T follicular helper cell (primary cell): Measurements from ENCODE around the gene ACSS1.

ENCODE experiments used
- DNase-seq: peaks from one replicate; pipeline ENCODE4 v3.0.0-alpha.2; 2020; ENCODE audit warnings: low read depth
- total RNA-seq, 2 experiments: gene quantifications; one replicate each; lab custom pipeline; 2026; lab: John Stamatoyannopoulos, UW

The ACSS1 gene
- total RNA-seq = 23.6 to 97.5 reads per million in 2 experiments

DNA sequence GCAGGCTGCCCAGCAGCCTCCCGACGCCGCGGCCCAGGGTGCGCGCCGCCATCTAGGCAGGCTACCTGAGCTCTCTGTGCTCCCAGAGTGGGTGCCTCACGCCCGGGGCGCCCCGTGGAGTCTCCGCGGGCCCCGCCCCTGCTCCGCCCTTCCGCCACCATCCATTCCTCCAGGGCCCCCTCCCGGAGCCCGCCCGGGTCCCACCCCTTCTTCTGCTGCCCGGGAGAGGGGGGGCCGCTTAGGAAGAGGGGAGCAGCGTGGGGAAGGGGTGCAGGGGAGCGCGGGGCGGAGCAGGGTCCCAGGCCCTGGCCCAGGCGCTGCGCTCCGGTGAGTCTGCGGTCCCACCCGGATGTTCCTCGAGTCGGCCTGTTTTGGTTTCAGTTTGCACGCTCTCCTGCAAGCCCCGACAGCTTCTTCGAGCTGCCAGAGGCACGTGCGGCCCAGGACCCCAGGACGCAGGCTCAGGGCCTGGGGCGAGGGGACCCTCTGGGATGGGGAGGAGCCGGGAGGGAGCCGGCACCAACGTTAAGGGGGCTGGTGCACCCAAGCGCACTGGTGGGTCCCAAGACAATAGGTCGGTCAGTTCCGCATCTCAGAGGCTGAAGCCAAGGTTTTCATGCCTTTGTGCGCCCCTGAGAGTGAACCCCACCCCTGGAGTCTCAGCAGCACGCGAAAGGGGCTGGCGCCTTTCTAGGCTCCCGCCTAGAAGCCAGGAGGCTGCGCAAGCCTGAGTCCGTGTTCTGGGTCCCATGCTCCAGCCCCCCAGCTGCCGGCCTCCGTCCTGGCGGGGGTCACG, at the start of gene ACSS1:
Gene ACSS1, minus strand, starts transcription at position 89 of the 796 bp plus-strand sequence. Its CDS starts 37 bp downstream, at position 52.
- DNase-seq = peak; percentile 58

DNA sequence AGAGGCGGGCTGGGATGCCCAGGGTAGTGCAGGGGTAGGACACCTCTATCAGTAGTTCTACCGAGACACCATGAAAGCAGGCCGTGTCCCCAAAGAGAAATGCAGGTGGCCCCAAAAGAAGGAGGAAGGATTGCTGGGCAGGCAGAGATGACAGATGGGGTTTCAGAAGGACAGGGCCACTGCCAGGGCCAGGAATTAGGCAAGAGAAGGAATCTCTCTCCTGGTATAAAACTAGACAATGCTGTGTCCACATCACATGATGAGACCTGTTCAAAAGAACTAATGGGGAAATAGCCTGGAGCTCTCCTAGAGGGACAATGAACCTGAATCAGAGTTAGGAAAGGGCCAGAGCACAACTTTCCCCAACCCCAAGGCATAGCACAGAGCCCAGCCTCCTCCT, 45.6 kb upstream of the ACSS1 start:
- DNase-seq = no peak

DNA sequence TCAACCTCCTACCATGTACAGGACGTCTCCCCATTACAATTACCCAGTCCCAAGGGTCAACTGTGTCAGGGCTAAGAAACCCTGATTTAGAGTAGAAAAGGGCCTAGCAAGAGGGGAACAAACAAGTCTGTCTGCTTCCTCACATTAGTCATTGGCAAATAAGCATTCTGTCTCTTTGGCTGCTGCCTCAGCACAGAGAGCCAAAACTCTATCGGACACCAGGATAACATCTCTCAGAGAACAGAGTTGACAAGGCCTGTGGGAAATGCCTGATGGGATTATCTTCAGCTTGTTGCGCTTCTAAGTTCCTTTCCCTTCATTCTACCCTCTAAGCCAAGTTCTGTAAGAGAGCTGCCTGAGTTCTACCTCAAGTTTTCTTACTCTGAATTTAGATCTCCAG, 43.0 kb upstream of the ACSS1 start:
- DNase-seq = no peak

DNA sequence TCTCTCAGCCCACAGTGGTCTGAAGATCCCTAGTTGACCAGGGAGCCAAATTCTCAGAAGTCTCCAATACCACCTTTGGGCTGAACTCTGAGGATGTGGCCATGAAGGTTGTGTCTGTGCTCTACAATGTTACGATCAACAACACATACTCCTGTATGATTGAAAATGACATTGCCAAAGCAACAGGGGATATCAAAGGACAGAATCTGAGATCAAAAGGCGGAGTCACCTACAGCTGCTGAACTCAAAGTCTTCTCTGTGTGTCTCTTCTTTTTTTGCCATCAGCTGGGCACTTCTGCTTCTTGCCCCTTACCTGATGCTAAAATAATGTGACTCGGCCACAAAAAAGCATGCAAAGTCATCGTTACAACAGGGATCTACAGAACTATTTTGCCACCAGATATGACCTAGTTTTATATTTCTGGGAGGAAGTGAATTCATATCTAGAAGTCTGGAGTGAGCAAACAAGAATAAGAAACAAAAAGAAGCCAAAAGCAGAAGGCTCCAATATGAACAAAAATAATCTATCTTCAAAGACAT, 41.7 kb upstream of the ACSS1 start:
- no peak for DNase-seq

DNA sequence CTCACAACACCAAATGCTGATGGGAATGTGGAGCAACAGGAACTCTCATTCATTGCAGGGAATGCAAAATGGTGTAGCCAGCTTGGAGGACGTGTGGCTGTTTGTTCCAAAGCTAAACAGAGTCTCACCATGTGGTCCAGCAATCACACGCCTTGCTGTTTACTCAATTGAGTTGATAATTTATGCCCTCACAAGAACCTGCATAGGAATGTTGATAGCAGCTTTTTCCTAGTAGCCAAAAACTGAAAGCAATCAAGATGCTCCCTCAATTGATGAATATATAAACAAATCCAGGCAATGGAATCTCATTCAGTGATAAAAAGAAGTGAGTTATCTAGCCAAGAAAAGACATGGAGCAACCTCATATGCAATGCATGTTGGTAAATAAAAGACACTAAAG, 39.6 kb upstream of the ACSS1 start:
- DNase-seq = no peak

DNA sequence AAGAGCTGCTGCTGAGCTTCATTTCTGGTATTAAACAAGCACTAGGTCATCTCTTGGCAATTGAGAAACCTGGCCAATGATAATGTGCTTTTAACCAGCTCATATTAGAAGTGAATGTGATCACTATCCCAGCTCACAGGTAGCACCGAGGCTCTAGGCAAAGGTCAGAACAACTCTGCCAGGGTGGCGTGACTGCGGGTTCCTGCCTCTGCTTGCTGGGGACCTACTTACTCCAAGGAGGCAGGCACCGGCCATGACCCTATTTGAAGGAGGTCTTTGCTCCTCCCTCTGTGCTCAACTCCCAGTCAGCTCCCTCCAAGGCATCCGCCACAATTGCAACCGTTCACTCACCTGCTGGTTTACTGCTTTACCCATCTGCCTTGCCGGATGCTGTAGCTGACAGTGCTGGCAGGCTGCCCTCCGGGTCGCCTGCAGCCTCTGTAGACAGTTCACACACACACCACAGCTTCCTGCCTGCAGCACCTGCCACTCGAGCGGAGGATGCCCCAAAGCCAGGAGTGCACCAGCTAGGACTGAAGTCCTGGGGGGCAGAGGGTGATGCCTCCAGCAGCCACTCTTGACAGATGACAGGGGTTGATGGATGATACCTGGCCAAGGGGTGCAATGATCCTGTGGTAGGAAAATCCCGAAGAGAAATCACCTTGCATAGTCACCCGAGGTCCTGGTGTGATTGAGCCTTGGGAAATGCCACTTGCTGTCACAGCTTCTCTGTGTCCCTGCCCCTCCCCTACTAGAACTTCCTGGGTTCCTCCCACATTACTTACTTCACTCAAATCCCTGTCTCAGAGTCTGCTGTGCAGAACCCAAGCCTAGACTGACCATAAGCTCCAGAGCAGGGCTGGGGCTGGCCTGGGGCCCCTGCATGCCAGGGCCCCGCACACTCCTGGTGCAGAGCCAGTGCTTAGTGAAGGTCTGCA, 32.8 kb upstream of the ACSS1 start:
- peak; percentile 60 for DNase-seq

DNA sequence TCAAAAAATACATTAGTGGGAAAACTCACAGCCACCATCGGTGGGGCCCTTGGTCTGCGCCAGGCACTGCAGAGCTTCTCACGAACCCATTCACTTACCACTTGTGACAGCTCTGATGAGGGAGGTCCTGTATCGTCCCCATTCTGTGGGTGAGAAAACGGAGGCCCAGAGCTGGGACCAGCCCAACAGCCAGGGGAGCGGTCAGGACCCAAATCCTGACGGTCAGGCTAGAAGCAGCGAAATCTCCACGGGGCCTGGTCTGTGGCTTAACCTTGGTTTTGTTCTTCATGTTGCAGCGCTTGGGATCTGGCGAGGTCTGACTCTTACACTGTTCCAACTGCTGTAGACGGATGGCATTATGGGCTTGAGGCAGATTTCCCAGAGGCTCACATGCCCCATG, 31.7 kb upstream of the ACSS1 start:
- DNase-seq = no peak

DNA sequence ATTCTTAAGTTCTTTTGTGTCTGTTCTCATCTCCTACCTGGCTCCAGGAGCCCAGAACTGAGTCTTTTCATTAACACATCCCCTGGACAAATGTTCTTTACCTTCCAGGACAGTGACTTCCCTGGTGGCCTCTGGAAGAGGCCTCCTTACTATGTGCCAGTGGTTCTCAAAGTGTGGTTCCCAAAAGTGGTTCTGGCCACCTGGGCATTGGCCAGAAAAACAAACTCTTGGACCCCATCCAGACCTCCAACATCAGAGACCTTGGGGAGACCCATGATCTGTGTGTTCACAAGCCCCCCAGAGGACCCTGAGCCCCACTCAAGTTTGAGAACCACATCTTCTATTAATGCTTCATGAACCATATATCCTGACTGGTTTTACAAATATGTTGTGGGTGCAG, 31.2 kb upstream of the ACSS1 start:
- DNase-seq = no peak

DNA sequence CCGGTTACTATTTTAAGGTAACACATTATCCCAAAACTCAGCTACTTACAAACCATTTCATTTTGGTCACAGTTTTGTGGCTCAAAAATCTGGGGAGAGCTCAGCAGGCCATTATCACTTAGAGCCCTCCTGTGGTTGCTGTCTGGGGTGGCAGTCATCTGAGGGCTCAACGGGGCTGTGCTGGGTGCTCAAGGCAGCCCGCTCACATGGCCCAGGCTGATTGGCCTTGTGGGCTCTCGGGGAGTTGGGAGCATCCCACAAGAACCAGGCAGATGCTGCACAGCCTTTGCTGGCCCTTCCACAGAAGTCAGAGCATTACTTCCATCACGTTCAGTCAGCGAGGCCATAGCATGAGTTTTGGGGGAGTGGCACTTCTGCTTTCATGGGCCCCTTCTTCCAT, 30.3 kb upstream of the ACSS1 start:
- no peak for DNase-seq

DNA sequence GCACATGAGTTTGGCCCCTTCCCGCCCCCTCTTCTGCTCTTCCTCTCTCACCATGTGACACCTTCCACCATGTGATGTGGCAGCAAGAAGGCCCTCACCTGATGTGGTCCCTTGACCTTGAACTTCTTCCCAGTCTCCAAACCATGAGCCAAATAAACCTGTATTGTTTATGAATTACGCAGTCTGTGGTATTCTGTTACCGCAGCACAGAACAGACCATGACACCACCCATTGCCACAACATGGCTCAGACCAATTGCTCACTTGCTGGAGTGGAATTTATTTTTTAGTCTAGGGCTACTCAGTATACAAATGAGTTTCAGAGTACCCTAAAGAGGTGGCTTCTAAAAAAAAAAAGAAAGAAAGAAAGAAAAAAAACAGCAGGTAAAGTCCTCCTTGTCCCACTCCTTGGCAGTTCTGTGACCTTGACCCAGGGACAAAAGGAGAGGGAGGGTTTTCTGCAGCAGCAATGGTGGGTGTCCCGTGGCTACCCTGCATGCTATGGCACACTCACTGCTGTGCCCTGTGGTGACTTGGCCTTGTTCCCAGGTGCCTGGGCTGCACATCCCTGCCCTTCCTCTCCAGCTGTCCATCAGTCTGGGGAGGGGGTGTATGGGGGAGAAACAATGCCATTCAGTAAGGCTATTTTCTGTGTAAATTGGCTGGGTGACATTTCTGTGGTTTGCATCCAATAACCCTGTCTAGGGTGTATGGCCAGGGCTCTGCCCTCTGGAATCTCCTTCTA, 29.4 kb upstream of the ACSS1 start:
- DNase-seq = no peak

DNA sequence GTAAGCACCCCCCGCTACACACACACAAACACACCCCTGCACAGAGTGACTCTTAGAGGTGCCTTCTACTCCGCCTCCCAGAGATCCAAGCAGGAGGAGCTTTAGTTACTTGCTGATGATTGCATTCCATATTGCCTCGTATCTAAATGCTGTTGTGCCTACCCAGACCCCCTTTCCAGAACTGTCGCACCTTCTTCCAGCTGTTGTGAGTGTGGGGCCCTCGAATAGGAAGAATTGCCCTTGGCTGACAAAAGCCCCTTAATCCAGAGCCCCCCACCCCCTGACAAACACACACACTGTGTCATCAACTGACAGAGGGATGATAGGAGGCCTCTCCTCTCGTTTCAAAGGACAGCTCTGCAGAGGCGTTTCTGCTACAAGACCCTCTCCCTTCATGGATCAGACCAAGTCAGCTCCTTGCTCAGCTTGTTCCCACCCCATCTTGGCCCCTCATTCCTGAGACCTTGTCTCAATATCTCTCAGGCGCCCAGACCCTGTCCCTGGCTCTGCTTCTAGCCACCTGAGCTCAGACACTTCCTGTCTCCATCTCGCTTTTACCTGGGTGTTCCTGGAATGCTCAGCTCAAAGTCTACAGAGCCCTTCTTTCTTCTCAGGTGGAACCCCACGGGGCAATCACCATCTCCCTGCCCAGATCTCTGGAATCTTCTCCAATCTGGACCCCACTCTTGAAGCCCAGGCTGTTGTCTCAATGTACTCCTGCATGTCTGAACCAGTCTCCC, 28.0 kb upstream of the ACSS1 start:
- DNase-seq = no peak

DNA sequence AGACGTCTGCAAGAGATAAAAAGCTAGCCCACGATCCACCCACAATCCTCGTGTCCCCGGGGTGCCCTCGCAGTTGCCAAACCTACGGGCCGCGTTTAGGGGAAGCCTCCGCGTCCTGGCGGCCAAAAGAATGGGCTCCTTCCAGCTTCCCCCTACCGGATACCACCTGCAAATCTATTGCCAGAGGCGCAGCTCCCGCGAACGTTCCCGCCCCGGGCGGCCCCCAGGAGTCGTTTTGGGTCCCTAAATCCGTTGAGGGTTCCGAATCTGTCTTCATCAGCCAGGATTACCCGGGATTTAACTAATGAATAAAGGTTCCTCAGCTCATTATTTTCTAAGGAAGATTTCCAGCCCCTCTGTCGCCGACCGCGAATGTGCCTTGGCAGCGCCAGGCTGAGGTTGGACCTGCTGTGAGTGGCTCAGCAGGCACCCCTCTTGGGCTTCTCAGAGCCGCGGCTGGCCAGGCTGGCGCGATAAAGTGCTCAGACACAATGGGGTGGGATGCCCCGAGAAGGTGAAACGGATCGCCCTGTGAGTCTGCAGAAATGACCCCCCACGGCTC, 26.8 kb upstream of the ACSS1 start:
- no peak for DNase-seq

DNA sequence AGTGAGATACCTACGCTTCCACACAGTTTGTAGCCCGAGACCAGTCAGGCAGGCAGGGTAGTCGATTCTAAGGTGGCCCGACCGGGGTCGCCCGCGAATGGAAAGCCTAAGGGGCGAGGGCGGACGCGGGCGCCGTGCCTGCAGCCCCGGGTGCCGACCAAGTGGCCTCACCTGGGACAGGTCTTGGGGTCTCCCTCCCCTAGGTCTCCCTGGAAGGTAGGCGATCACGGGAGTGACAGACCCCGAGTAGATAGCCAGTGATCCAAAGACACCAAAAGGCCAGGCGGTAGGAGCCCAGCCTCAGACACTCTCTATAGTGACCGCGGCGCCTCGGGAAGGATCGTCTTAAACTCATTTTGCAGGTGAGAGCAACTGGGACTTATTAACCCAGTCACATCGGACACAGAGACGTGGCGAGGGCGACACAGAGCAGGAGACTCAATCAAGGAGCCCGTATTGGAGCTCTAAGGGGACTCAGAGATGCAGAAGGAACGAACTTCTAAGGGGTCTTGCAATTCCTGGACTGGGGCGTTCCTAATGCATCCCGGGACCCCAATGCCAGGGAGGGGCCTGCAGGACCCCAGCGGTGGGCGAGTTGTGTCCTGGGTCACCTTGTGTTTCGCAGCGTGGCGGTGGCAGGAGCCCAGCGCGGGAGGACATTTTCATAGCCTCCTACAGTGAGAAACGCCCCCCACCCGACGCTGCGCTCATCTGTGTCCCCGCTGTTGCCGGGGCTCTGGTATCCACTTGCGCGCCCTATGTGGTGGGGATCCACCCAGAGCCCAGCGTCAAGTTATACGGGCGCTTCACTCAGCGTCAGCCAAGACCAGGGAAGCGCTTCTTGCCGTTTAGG, 26.1 kb upstream of the ACSS1 start:
- DNase-seq = no peak

DNA sequence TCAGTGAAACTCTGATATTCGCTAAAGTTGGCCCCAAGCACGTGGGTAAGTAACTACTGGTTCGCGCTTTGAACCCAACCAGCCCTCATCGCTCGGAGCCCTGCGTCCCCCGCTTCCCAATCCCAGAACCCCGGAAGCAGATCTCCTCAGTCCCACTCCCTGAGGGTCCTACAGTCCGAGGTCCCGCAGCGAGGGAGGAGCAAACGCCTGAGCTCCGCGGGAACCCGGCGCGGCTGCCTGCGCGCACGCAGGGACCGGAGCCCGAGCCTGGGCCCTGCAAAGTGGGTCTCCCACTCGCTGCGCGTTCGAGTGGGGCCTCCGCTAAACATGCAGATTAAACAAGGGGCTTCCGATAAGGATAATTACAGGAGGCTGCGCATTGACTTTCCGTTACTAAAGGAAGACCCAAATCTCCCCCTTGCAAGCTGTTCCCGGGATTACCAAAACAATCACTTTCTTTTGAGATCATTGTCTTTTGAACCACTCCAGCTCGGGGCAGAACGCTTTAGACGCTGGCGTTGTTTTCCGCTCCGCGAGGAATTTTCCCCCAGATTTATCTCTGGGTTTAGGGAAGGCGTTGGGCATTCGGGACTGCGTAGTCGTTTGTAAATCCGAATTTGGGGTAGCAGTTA, 25.3 kb upstream of the ACSS1 start:
- no peak for DNase-seq

DNA sequence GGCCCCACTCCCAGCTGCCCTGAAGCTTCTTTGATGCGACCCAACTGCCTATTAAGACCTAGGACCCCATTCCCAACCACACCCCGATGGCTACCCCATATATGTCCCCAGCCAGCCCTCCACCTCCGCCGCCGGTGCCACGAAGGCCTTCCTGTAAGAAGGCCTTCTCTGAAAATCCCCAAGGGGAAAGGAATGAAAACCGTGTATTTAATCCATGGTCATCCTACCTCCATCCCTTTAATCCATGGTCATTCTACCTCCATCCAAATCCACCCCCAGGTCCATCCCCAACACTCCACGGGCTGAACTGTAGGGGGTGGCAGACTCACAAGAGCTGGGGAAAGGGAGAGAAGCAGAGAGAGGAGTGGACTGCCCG, 24.5 kb upstream of the ACSS1 start:
- no peak for DNase-seq

DNA sequence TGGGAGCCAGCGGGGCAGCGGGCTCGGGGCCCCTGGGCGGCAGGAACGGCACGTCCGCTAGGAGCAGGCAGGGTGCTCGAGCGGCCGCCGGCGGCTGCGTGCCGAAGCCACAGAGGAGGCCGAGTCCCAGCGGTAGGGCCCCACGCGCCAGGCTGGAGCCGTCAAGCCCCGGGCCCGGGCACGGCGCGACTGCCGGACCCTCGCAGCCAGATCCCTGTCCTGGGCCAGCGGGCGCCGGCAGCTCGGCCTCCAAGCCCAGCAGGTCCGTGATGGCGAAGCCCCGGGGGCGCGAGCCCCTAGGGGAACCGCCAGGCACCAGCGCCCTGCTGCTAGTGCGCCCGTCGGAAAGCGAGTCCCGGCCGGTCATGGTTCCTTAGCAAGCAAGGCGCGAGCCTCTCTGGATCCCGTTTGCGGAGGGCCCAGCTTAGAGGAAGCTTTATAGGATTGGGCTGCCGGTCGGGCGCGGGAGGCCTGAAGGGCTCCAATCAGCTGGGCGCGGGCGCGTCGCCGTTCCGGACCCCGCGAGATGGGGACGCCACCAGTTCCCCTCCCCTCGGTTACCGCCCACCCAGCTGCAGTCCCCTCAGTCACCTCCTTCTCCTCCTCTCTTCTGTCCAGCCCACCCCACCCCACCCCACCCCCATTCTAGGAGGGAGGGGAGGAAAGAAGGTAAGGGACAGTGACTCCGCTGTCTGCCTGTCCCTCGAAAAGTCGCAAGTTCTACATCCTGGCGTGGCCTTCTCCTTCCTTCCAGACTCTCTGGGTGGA, 24.0 kb upstream of the ACSS1 start, which contains the start of gene VSX1:
Gene VSX1, minus strand, starts transcription at position 412 of the 768 bp plus-strand sequence. Its CDS starts 45 bp downstream, at position 367.
- no peak for DNase-seq

DNA sequence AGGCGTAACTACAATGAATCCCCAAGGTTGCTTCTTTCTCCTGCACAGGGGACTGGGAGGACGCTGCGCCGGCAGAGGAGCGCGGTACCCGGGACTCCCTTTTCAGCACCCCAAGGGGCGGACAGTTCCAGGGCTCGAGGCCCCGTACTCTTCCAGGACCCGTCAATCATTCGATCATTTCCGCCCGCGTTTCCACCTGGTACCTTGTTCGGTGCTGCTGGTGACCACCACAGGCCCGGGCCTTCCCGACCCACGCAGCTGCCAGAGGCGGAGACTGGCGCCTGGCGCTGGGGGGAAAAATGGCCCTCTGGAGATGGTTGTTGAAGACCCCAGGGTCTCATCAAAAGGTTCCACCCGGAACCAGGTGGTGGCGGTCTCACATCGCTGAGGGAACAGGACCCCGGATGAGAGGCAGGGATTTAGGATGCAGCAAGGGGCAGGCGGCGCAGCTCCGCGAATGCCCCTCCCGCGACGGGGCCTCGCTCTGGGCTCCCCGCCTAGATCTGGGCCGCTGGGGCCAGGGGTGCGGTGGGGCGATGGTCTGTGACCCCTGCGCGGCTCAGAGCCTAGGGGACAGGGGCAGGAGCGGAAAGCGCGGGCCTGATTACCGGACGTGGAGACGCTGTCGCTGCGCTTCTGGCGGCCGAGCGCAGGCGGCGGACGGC, 23.3 kb upstream of the ACSS1 start:
- peak; percentile 25 for DNase-seq

DNA sequence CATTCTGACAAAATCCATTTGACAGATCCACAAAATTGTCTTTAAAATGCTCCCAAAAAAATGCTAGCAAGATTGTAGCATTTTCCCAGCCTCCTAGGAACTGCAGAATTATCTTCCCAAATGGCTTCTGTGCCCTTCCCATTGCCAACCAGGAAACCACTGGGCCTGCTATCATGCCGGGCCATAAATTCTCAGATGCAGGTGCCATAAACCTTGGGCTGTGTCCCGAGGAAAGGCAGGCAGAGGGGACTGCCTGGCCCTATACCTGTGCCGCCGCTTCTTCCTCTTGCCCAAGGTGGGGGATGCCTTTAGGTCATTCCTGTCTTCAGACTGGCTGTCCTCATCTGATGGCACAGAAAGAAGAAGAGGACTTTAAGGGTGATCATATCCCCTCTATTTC, 21.2 kb upstream of the ACSS1 start:
- no peak for DNase-seq
